GM18858 (cell line): Measurements from ENCODE around the gene RIT2.
"Not testable (repeated sequence)": the region's sequence is repeated elsewhere in the genome, so short reads cannot be mapped to it uniquely, and the experiment has no call there.

Experiments
- ATAC-seq: cut with Tn5 transposase; IDR thresholded peaks from one replicate; pipeline ENCODE4 v1.9.1; 2021; ENCODE audit not compliant: unreplicated experiment

The RIT2 gene

DNA sequence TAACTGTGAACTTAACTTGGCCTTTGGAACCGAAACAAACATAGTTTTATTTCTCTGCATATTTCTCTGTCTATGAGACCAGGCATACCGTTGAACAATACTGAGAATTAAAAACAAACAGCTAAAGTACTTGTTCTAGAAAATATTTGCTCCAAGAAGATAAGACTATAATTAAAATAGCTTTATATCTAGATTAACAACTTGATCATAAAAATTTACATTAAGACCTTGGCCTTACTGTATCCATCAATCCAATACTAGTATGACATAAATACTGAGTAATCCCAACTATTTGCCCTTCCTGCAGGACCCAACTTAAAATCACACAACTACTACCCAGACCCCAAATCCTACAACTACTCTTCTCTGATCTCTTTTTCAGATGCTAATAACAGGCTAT, 260.9 kb downstream of the RIT2 start:
- no peak for ATAC-seq

DNA sequence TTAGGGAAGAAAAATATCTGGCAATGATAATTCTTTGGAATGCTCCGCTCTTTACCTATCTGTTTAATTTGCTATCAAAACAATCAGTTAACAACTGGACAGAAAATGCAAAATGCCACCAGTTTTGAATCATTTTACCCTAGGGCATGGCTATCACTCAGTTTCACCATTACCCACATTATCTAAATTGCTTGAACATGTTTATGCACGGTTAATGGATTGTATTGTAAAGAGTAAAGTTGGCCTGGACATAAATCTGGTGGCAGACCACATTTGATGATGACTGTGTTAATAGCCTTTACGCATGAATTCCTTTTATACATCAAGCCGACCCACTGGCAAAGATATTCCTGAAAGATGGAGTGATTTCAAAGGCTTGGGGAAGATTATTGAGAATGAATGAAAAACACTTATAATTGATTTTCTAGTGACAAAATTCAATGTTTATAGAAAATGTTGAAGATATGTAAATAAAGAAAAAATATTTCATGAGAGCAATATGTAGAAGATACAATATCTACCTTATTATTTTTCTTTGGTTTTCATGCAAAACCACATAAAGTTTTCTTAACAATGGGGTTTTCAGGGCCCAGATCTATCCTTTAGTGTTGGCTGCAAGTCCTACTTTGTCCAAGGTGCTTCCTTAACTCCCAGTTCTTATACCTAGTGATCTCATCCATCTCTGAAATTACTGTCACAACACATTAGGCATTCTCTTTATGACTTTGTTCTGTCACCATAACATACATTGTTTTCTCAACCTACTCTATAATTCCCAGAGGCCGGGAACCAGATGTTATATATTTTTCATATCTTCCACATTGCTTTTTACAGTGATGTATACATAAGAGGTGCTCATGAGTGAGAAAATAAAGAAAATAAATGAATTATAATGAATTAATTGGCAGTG, 265.1 kb downstream of the RIT2 start:
- no peak for ATAC-seq

DNA sequence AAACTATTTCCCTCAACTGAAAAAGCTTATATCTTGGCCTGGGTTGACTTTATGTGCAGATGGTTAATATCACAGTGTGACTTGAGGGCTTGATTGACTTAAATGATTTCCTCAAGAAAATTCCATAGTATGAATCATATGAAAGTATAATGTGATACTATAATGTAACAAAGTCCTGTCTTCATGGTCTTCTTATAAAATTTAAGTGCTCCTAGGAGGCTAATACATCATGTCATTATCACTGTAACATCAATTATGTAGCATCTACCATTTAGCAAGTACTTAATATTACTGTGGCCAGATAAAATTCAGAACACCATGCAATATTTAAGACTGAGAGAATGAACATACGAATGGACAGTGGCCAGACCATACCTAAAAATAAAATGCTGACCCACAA, 276.1 kb downstream of the RIT2 start:
- no peak for ATAC-seq

DNA sequence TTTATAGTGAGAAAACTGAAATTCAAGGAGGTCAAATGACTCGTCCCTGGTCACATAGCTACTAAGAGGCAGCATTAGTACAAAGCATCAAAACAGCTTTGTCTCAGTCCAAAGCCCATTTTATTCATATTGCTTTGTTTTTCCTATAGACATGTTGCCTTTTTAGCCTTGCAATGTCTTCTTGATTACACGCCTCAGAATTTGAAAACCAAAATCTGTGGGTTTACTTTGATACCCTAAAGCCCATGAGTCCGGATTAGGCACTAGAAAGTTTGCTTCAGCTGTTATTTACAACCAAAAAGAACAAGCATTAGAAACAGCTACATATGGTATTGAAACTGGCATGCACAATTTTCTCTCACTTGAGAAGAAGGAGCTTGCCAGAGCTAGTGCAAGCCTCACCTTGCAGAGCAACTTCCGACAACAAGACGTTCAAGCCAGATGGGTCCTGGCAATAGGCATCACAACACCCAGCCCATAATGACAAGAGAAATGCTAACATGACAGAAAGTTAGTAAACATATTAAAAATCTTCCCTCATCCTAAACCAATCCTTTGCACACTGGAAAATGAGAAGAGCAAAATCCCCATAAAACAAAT, 276.8 kb downstream of the RIT2 start:
- ATAC-seq = no peak

DNA sequence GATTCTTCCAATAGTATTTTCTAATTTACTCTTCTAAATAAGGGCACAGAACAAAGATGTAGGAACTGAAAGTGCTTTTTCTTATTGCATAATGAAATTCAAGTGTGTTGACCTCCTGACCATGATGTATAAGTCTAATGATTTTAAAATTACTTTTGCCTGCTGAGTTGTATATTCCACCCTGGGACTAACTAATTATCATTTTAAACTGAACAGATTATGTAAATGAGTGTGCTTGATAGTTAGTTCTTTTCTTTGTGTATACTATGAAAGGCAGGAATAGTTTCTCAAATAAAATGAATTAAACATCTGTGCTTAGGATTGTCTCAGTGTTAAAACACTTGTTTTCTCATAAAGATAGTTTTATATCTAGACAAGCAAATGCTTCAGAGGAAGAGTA, 284.5 kb downstream of the RIT2 start:
- ATAC-seq = no peak

DNA sequence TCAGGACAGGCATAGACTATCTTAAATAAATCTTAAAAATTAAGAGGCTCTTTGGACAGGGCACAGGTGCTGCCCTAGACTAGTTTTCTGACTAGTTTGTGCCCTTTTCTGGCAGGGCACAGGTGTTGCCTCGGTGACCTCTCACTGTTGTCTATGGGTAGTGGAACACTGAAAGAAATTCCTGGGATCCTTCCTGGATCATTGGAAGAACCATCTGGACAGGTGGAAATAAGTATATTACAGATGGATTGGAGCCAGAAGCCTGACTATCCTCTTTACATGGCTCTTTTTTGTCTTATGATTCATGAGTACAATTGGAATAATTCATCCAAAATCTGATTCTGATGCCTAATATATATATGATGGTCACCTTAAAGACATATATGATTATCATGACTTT, 286.6 kb downstream of the RIT2 start:
- ATAC-seq = no peak

DNA sequence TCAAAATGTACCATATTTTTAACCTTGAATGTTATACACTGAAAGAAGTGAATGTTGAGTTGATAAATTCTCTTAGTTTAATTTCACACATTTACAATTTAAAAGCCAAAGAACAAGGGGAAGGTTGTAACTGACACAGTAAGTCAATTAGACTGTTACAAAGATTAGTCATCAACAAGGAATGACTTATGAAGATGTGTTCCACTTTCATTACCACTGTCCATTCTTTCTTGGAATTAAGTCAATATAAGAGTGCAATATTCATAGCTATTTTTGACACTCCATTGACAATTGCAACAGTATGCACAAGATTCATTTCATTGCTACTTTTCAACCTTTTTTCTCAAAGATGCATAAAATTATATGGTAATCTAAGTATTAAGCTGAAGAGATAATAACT, 291.3 kb downstream of the RIT2 start:
- ATAC-seq = no peak

DNA sequence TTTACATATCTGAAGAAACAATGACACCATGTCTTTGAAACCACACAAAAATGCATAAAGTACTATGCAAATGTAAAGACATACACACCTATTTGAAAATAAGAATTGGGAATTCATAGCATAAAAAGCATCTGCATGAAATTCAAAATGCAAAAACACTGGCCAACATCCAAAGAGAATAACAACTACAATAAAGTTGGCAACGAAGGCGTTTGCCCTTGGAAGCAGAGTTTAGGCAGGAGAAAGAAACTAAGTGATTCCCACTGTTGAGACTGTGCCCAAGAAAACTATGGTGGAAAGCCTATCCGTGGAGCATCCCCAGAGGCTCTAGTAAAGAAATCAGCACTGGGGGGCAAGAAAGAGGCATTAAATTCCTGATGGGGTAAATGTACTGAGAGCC, 292.8 kb downstream of the RIT2 start:
- no peak for ATAC-seq

DNA sequence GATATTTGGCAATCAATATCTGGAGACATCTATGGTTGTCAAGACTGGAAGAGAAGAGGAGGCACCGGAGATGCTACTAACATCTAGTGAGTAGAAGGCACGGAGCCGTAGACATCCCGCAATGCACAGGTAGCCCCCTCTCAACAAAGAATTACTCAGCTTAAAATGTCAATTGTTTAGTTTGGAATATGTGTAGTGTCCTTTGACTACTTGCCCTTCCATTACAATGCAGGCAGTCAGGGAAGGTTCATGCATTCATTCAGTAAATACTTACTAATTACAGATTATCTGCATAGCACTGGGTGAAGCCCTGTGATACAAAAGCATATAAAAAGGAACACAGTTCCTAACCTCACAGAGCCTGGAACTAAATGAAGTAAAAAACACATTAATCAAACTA, 294.0 kb downstream of the RIT2 start:
- ATAC-seq = no peak

DNA sequence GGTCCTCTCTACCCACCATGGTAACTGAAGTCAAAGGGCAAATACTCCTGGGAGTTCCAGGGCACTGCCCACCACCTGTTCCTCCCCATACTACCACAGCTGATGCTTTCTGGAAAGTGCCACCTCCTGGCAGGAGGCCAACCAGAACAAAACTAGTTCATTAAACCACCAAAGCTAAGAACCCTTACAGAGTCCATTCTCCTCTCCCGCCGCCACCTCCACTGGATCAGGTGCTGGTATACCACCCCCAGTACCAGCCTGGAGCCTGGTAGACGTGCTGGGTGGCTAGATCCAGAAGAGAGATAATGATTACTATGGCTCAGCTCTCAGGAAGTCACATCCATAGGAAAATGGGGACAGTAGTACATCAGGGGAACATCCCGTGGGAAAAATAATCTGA, 300.9 kb downstream of the RIT2 start:
- no peak for ATAC-seq

DNA sequence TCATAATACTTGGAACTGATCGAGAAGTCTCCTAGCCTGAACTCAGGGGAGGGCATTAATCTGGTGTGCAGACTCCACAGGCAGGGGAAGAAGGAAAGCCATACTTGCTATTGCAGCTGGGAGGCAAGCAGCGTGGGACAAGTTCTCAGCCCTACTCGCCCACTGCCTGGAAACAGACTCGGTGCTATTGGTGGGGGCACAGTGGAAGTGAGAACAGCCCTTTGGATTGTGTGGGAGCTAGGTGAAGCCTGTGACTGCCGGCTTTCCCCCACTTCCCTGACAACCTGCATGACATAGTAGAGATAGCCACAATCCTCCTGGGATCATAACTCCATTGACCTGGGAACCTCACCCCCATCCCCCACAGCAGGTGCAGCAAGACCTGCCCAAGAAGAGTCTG, 301.3 kb downstream of the RIT2 start:
- no peak for ATAC-seq

DNA sequence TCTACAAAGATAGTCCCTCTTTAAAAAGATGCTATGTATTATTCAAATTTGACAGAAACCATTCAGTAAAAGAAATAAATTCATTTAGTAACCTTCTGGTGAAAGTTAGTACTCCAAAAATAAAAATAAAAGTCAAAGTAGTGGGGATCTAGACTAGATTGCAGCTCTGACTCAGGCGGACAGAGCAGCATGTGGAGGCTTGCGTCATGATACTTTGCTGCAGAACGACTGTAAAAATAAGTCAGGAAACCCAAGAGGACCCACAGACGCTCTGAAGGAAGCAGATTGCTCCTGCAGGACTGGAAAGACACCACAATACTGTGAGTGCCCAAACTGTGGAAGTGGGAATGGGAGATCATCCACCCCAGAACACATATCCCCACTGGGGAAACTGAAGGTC, 301.9 kb downstream of the RIT2 start:
- no peak for ATAC-seq

DNA sequence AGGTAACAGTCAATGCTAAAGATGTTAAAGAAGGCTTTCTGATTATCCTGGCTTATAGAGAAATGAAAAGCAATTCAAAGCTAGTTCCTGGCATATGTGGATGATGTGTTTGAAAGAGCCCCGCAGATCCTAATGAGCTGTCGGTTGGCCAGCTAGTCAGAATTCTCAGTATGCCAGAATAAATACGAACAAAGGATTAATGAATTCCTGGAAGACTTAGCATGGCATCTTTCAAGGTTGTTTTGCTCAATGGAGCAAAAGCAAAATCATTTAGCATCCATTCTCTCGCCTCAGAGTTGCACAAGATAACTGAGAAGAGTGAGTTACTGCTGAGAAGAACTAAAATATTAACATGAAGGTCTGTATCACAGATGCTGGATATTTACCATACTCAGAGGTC, 307.6 kb downstream of the RIT2 start:
- no peak for ATAC-seq

DNA sequence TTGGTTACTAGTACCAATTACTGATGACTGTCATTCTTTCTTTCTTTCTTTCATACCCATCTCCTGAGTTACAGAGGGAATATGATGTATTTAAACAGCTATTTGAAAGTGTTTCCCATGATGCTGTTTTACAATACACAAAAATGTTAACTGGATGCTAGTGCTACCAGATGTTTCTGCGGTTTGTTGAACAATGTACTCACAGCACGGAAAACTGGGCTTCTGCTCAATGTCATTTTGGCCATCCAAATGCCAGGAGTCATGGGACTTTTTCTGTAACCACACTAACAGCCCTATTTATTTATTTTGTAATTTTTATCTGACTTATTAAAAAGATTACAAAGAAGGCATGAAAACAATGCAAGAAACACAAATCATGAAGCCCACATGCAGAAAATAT, 313.8 kb downstream of the RIT2 start:
- ATAC-seq = no peak

DNA sequence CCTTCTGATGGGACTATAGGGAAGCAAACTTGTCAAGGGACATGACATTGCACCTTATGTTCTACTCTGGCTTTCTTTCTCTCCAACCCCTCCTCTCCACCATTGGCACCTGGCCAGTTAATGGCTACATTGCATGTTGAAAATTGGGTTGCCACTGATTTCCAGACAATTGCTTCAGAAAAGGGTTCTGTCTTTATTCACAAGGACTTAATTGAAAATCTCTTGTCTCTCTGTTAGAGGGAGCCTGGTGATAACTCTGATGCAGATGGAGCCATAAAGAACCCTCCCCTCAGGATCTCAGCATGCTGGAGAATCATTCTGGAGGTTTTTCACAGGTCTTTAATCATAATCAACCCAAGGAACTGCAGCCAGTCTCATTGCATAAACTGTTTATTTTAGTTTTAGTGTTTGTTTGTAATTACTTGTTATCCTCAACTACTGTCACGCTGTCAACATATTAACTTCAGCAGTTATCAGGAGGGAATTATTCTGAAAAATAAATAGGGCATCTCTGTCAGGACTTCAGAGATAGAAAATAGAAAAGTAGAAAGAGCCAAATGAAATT, 316.8 kb downstream of the RIT2 start:
- ATAC-seq = no peak

DNA sequence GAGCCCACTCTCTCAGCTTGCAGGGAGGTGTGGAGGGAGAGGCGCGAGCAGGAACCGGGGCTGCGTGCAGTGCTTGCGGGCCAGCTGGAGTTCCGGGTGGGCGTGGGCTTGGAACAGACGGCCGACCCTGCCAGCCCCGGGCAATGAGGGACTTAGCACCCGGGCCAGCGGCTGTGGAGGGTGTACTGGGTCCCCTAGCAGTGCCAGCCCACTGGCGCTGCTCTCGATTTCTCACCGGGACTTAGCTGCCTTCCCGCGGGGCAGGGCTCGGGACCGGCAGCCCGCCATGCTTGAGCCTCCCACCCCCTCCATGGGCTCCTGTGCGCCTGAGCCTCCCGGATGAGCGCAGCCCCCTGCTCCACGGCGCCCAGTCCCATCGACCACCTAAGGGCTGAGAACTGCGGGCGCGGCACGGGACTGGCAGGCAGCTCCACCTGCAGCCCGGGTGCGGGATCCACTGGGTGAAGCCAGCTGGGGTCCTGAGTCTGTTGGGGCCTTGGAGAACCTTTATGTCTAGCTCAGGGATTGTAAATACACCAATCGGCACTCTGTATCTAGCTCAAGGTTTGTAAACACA, 320.2 kb downstream of the RIT2 start:
- not testable (repeated sequence) for ATAC-seq

DNA sequence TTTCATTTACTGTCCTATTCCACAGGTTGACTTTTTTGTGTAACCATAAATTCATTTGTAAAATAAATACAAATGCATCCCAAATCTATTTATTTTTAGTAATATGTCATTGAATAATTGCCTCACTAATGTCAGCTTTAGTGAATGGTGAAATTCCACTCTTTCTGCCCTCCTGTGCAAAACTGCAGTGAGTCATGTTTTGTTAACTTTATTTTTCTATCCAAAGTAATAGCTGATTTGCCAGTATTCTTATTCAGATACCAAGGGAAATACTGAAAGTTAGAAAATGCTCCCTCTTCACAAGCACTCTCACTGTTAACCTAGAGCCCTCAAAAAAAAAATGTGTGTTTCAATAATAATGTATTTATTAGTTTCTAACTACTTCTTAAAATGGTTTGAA, 322.8 kb downstream of the RIT2 start:
- ATAC-seq = no peak

DNA sequence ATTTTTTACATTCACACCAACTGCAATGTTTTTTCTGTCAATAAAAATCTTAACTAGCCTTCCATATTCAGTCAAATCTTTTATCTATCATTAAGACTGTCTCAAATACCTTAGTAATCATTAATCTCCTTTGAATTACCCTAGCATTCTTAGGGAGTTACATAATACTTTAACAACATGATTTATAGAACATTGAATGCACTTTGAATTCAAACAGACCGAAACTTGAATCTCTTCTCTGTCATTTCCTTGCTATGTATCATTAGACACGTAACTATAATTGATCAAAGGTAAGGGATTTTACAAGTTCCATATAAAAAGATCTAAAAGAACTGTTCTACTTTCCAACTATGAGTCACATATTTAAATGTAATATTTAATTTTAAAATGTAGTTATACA, 330.9 kb downstream of the RIT2 start:
- no peak for ATAC-seq

DNA sequence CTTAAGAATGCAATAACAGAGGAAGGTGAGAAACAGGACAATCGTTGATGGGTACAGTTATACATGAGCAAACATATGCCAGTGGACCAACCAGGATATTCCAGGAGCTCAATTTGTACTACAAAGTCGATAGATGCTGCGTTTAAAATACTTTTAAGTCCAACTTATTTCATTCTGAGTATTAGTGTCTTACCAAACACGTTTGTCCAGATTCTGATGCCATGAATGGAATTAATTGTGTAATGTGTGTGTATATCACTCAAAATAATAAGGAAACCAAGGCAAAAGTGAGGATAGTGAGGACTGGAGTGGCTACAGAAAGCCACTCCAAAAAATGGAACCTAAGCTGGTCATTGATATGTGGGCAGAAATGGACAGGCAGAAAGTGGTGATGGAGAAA, 332.6 kb downstream of the RIT2 start:
- no peak for ATAC-seq

DNA sequence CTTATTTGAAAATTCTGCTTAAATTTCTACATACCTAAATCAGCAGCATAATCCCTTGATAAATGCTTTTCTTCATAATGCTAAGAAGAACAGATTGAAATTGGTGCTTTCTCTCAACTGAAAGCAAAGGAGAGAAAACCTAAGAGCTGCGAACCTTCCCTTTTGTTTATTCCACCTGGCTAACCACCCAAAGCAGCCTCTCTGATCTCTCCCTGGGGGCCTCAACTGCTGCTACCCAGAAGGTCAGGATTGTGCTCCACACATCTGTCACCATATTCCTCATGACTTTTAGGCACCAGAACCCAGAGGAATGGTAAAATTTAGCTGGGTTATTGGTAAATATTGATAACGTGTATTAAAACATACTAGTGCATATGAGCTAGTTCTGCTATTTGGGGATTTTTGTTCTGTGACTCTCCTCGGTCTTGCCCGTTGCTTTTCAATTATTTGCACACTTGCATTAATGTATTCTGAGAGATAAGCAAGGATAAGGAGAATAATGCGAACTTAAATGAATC, 334.1 kb downstream of the RIT2 start:
- ATAC-seq = no peak

DNA sequence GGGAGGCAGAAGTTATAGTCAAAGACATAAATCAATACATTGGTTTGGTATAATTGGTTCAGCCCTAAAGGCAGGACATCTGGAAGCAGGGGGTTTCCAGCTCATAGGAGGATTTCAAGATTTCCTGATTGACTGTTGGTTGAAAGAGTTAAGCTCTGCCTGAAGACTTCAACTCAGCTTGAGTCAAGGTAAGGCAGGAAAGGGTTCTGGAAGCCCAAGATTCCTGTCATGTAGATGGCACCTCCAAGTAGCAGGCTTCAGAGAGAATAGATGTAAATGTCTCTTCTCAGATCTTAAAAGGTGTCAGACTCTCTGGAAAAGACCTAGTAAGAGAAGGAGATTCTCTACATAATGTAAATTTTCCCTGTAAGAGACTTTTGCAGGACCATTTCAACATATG, 335.3 kb downstream of the RIT2 start:
- ATAC-seq = no peak
